ENCODE data around the gene TICAM1. TPM values are rescaled to one million over a fixed set of nuclear protein-coding genes. Genes with fewer than 3 reads are reported as not detected.

Gene TICAM1
- total and polyA plus RNA-seq, 2 donors (not counting 1 experiment from before 2014, with no cell fraction given): 0.65 to 4.1 TPM

- Histone ChIP-seq H3K27ac (ENCODE audit: insufficient read depth, low read length) (peak overlapping the region; percentile 46), H3K36me3 (ENCODE audit: control insufficient read depth, insufficient read depth, low read length) (no peaks in the 10 kb centered on the region), H3K79me2 (ENCODE audit: control insufficient read depth, insufficient read depth, low read length) (peaks cover 19% of the 10 kb centered on the region), H2AFZ (ENCODE audit: low read length) (no peak overlapping the region), H3K9me3 (ENCODE audit: control insufficient read depth, insufficient read depth, low read depth, low read length) (no peaks in the 10 kb centered on the region), H3K27me3 (ENCODE audit: control insufficient read depth, insufficient read depth, low read length) (no peaks in the 10 kb centered on the region), H3K4me2 (ENCODE audit: extremely low read depth, insufficient read depth, low read length) (no peak overlapping the region), H3K4me3 (replicated peaks in 1 of 4; ENCODE audit: control extremely low read depth in 1 of 4, insufficient read depth in 1 of 4, low read depth in 3 of 4, low read length in 4 of 4) (no peak overlapping the region), H3K4me1 (ENCODE audit: control insufficient read depth, extremely low read depth, insufficient read depth, low read length) (peaks cover 5% of the 10 kb centered on the region), H3K9ac (ENCODE audit: insufficient read depth, low read length) (no peak overlapping the region), H4K20me1 (ENCODE audit: control insufficient read depth, extremely low read depth, insufficient read depth, low read length) (no peaks in the 10 kb centered on the region)
- DNase-seq (ENCODE audit: low read depth in 2 of 2): peak; percentile 91 to 94
- TF ChIP-seq CTCF (conservative IDR thresholded peaks at IDR 0.05 in 1 of 2, IDR thresholded peaks at IDR 0.05 in 1 of 2; ENCODE audit: low read depth in 1 of 2, low read length in 2 of 2) (no peak), EZH2 (IDR thresholded peaks at IDR 0.05; ENCODE audit: low read length, missing control alignments) (no peak)
These were observed 38.7 kb upstream of the TICAM1 start for GRCh38 chr19:4870025-4870700.

GRCh38 chr19:4868286-4868834, 36.8 kb upstream of the TICAM1 start:
- peak overlapping the region; percentile 91 for H3K27ac ChIP-seq (ENCODE audit: insufficient read depth, low read length)
- H3K4me3 ChIP-seq (replicated peaks in 1 of 4; ENCODE audit: control extremely low read depth in 1 of 4, insufficient read depth in 1 of 4, low read depth in 3 of 4, low read length in 4 of 4): no peak overlapping the region

More at GRCh38 chr19:4868286-4868834, 36.8 kb upstream of the TICAM1 start:
- no peaks in the 10 kb centered on the region for H3K27me3 ChIP-seq (ENCODE audit: control insufficient read depth, insufficient read depth, low read length)
- H4K20me1 ChIP-seq (ENCODE audit: control insufficient read depth, extremely low read depth, insufficient read depth, low read length): no peaks in the 10 kb centered on the region
- H2AFZ ChIP-seq (ENCODE audit: low read length): no peak overlapping the region
- H3K36me3 ChIP-seq (ENCODE audit: control insufficient read depth, insufficient read depth, low read length): no peaks in the 10 kb centered on the region
- no peak overlapping the region for H3K4me2 ChIP-seq (ENCODE audit: extremely low read depth, insufficient read depth, low read length)
- H3K9me3 ChIP-seq (ENCODE audit: control insufficient read depth, insufficient read depth, low read depth, low read length): no peaks in the 10 kb centered on the region
- peaks cover 35% of the 10 kb centered on the region for H3K79me2 ChIP-seq (ENCODE audit: control insufficient read depth, insufficient read depth, low read length)
- H3K4me1 ChIP-seq (ENCODE audit: control insufficient read depth, extremely low read depth, insufficient read depth, low read length): peaks cover 5% of the 10 kb centered on the region
- no peak for DNase-seq (ENCODE audit: low read depth in 2 of 2)
- no peak overlapping the region for H3K9ac ChIP-seq (ENCODE audit: insufficient read depth, low read length)
- TF ChIP-seq EZH2 (IDR thresholded peaks at IDR 0.05; ENCODE audit: low read length, missing control alignments) (no peak), CTCF (conservative IDR thresholded peaks at IDR 0.05 in 1 of 2, IDR thresholded peaks at IDR 0.05 in 1 of 2; ENCODE audit: low read depth in 1 of 2, low read length in 2 of 2) (no peak)
